Kidney epithelial cell (primary cell): Measurements from ENCODE around the gene FFAR3. TPM values are rescaled to one million over a fixed set of nuclear protein-coding genes. Genes with fewer than 3 reads are reported as not detected.

ENCODE experiments used
- DNase-seq: peaks from one replicate; pipeline ENCODE4 v3.0.0-alpha.2; 2010; ENCODE audit warnings: low read depth
- H3K27me3 ChIP-seq: 2 replicates; pipeline ENCODE4 v1.6.0; 2011; ENCODE audit warnings: low read length; ENCODE audit not compliant: control insufficient read depth, insufficient read depth
- H3K36me3 ChIP-seq: 2 replicates; pipeline ENCODE4 v1.5.1; 2011; ENCODE audit warnings: low read length; ENCODE audit not compliant: control insufficient read depth, insufficient read depth
- H3K4me3 ChIP-seq: 2 replicates; pipeline ENCODE4 v1.5.1; 2011; ENCODE audit warnings: low read depth, mild to moderate bottlenecking, control low read depth, low read length
- total RNA-seq: library from RNA; depleted of rRNA; stranded (reverse); fragments of >200 nt; gene quantifications from 2 replicates; pipeline ENCODE4 v1.2.3, GENCODE V29; 2015
- TF ChIP-seq, protein P1 (sequence below): IDR thresholded peaks from 2 replicates; pipeline ENCODE4 v1.5.1; 2011; ENCODE audit warnings: mild to moderate bottlenecking, moderate library complexity, low read length, control low read depth, inconsistent platforms; ENCODE audit not compliant: insufficient read depth, poor library complexity, severe bottlenecking

FFAR3 gene
- total RNA-seq, 1 donor from 2014 or later, result not detected

DNA sequence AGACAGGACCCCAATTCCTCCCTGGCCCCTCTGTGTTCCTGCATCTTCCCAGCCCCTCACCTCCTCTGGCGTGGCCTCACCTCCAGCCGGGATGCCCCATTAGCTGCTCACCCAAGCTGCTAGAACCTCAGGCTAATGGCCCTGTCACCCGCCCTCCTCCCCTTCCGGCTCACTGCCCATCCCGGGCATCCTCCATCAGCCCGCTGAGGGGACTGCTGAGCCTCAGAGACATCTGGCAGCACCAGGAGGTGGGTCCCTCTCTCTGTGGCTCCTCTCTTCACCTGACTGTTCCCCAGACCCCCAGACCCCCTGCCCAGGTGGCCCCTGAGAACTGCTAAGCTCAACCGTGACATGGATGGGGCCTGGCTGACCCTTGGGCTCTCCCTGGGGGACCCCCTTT lies 7.7 kb upstream of the FFAR3 start:
- TF ChIP-seq, protein P1, sequence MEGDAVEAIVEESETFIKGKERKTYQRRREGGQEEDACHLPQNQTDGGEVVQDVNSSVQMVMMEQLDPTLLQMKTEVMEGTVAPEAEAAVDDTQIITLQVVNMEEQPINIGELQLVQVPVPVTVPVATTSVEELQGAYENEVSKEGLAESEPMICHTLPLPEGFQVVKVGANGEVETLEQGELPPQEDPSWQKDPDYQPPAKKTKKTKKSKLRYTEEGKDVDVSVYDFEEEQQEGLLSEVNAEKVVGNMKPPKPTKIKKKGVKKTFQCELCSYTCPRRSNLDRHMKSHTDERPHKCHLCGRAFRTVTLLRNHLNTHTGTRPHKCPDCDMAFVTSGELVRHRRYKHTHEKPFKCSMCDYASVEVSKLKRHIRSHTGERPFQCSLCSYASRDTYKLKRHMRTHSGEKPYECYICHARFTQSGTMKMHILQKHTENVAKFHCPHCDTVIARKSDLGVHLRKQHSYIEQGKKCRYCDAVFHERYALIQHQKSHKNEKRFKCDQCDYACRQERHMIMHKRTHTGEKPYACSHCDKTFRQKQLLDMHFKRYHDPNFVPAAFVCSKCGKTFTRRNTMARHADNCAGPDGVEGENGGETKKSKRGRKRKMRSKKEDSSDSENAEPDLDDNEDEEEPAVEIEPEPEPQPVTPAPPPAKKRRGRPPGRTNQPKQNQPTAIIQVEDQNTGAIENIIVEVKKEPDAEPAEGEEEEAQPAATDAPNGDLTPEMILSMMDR, result no peak
- Histone ChIP-seq H3K27me3 (peaks cover 15% of the 10 kb centered on the region), H3K36me3 (no peaks in the 10 kb centered on the region), H3K4me3 (no peak overlapping the region)
- no peak for DNase-seq

DNA sequence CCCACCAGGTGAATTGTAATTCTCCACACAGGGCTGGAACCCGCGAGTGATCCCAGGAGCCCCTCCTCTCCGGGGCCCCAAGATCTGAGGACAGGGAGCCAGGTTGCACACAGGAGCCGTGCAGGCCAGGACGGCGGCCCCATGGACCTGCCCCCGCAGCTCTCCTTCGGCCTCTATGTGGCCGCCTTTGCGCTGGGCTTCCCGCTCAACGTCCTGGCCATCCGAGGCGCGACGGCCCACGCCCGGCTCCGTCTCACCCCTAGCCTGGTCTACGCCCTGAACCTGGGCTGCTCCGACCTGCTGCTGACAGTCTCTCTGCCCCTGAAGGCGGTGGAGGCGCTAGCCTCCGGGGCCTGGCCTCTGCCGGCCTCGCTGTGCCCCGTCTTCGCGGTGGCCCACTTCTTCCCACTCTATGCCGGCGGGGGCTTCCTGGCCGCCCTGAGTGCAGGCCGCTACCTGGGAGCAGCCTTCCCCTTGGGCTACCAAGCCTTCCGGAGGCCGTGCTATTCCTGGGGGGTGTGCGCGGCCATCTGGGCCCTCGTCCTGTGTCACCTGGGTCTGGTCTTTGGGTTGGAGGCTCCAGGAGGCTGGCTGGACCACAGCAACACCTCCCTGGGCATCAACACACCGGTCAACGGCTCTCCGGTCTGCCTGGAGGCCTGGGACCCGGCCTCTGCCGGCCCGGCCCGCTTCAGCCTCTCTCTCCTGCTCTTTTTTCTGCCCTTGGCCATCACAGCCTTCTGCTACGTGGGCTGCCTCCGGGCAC lies 6.7 kb upstream of the FFAR3 start:
- no peak for DNase-seq
- Histone ChIP-seq H3K36me3 (no peaks in the 10 kb centered on the region), H3K27me3 (peaks cover 15% of the 10 kb centered on the region), H3K4me3 (no peak overlapping the region)
- TF ChIP-seq, protein P1, result no peak

DNA sequence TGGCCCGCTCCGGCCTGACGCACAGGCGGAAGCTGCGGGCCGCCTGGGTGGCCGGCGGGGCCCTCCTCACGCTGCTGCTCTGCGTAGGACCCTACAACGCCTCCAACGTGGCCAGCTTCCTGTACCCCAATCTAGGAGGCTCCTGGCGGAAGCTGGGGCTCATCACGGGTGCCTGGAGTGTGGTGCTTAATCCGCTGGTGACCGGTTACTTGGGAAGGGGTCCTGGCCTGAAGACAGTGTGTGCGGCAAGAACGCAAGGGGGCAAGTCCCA lies 6.1 kb upstream of the FFAR3 start:
- H3K27me3 ChIP-seq, result peaks cover 15% of the 10 kb centered on the region
- TF ChIP-seq, protein P1, result no peak
- no peak overlapping the region for H3K4me3 ChIP-seq
- no peak for DNase-seq
- H3K36me3 ChIP-seq, result no peaks in the 10 kb centered on the region

DNA sequence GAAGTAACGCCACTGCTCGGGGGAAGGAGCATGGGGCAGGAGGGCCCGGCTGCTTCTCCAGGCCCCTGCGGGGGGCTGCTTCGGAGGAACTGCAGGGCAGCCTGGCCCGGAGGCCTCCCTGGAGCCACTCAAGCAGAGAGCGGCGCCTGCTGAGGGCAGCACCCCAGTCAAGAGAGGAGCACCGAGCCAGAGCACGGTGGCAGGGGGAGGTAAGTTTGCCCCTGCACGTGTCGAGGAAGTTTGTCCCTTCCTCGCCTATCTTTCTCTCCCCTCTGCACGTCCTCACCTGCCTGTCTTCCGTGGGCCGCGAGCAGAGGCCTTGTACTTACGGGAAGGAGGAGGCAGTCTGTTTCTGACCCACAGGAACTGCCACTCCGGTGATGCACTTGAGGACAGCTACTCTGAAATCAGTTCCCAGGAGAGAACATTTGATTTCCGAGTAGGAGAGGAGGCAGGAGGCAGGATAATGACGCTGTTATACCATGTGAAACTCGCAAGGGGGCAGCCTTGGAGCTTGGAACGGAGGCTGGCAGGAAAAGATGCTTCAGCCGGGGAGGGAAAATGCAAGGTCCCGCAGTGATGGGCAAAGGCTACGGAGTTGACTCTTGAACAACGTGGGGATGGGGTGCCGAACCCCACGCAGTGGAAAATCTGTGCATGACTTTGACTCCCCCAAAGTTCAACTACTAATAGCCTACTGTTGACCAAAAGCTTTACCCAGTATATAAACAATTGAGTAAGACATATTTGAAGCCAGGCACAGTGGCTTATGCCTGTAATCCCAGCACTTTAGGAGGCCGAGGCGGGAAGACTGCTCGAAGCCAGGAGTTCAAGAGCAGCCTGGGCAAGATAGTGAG lies 5.6 kb upstream of the FFAR3 start:
- TF ChIP-seq, protein P1, result peak; percentile 81
- Histone ChIP-seq H3K4me3 (no peak overlapping the region), H3K27me3 (peaks cover 15% of the 10 kb centered on the region), H3K36me3 (no peaks in the 10 kb centered on the region)
- DNase-seq, result peak; percentile 34

DNA sequence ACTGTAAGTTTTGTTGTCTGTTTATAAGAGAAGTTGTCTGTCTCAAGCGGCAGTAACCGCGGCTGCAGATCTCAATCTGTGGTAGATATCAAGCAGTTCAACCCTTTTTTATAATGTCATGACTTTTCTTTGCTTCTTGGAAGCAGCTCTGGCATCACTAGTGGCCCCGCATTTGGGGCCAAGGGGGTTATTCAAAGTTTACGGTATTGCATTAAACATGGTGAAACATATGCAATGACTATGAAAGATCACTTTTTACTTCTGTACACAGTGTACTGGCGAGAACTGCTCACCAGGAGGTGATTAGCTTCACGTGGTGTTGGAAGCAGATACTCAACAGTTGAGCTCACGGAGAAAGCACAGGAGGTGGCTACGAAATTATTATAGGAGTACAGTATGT lies 4.6 kb upstream of the FFAR3 start:
- DNase-seq, result no peak
- TF ChIP-seq, protein P1, result no peak
- Histone ChIP-seq H3K4me3 (no peak overlapping the region), H3K36me3 (no peaks in the 10 kb centered on the region), H3K27me3 (peaks cover 15% of the 10 kb centered on the region)
